HG02943 (cell line): ENCODE data around the gene PHYH.
"Not testable (repeated sequence)": the region's sequence is repeated elsewhere in the genome, so short reads cannot be mapped to it uniquely, and the experiment has no call there.

Experiments used
- ATAC-seq: cut with Tn5 transposase; IDR thresholded peaks from one replicate; pipeline ENCODE4 v1.9.1; 2021; ENCODE audit warnings: mild to moderate bottlenecking, low read depth, moderate library complexity; ENCODE audit not compliant: unreplicated experiment

The PHYH gene

DNA sequence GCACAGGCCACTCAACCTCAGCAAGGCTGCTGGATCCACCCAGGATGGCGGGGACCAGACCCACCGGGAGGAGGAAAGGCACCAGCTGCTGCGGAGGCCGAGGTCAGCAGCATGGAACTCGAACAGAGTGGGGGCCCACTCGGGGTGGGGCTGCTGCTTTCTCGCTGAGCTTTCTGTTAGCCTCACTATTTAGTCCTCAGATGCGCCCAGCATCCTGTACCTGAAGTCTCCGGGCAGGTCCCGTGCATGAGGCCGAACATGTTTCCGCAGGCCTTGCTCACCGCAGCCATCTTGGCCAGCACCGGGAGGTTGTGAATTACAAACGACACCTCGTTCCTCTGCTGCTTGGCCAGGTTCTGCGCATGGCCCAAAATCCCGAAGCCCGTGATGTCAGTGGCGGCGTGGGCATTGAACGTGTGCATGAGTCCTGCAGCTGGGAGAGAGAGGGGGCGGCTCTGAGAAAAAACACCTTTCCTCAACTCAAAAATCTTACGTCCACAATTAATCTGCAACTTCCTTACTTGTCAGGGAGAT lies 22.8 kb upstream of the PHYH start:
- no peak for ATAC-seq

DNA sequence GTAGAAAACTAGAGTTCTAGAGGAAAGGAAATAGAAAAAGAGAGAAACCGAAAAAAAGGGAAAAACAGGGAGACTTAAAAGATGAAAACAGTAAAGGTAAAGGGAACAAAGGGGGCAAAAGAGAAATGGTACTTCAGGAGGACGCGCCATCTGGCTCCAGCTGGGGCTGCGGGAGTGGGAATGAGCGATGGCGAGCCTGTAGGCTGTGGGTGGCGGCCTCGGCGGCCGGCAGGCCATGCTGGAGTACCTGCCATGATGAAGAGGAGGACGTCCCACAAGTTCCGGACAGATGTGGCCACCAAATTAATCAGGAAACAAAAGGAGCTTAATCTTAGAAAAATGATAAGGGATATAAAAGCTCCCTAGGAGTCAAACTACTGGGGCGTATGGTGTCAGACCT lies 21.7 kb upstream of the PHYH start:
- ATAC-seq = no peak

DNA sequence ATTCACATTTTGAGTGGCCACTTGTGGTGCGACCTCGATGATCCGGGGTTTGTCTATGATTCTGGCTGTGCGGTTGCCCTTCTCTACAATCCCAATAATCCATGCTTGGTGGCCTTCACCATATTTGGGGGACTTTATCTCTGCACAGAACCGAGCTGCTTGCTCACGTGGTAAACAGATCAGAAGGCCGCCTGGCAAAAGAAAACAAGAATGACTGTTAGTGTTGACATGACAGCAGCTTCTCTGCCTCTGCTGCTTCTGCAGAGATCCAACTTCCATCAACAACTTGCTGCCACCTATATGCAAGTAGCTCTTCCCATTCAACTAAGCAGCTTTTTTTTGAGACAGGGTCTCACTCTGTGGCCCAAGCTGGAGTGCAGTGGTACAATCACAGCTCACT lies 19.3 kb upstream of the PHYH start:
- no peak for ATAC-seq

DNA sequence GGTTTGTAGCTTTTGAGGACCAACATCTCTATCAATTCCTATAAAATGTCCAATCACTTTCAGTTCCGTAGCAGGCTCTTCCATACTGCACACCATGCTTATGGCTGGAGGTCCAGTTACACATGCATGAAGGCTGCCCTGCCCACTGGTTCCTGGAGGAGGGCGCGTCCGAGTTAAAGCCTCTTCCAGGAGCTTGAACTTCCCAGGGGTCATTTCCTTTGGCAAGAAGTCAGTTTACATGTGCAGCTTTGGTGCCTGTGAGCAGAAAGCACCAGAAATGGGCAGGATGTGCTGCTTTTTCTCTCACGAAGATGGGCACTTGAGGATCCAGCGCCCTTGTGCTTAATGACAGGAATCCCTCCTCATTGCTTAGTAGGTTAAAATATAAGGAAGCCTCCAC lies 17.6 kb upstream of the PHYH start:
- ATAC-seq = no peak

DNA sequence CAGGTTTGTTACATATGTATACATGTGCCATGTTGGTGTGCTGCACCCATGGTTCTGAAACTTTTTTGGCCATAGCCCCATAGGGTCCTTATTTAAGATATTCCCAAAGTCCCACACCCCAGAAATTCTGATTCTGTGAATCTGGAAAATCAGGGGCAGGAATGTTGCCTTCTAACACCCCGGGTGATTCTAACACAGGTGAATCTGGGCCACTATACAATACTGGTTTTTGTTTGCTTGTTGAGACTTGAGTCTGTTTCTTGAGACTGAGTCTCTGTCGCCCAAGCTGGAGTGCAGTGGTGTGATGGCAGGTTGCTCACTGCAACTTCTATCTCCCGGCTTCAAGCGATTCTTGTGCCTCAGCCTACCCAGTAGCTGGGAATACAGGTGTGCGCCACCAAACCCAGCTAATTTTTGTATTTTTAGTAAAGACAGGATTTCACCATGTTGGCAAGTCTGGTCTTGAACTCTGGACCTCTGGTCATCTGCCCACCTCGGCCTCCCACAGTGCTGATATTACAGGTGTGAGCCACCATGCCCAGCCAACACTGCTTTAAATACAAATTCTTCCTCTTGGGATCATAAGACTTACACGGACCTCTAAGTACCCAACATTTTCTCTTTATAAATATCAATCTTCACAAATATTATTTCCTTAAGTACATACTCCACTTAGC lies 16.9 kb upstream of the PHYH start:
- ATAC-seq = no peak

DNA sequence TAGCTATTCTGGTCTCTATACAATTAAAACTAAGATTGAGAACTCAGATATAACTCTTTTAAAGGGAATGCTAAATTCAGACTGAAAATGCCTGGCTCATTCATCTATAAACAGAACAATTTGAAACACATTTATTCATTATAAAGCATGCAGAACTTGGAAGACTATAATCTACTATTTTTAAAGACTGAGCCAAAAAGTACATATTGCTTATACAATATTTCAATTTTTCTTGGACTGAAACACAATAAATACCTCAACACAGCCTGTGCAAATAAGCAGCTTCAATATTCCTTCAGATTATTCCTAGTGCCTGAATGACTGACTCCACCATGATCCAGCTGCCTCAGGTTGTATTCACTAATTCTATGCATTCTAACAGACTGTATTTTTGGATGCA lies 15.5 kb upstream of the PHYH start:
- no peak for ATAC-seq

DNA sequence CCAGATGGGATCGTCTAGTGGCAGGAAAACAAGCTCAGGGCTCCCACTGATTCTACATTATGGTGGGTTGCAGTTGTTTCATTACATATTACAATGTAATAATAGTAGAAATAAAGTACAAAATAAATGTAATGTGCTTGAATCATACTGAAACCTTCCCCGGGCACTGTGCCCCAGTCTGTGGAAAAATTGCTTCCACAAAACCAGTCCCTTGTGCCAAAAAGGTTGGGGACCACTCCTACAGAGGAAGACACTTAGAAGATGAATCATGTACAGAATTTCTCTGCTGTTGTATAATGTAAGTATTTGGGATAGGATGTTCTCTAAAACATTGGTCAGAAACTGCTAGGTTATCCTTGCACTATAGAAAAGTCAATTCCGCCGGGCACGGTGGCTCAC lies 11.3 kb upstream of the PHYH start:
- ATAC-seq = no peak

DNA sequence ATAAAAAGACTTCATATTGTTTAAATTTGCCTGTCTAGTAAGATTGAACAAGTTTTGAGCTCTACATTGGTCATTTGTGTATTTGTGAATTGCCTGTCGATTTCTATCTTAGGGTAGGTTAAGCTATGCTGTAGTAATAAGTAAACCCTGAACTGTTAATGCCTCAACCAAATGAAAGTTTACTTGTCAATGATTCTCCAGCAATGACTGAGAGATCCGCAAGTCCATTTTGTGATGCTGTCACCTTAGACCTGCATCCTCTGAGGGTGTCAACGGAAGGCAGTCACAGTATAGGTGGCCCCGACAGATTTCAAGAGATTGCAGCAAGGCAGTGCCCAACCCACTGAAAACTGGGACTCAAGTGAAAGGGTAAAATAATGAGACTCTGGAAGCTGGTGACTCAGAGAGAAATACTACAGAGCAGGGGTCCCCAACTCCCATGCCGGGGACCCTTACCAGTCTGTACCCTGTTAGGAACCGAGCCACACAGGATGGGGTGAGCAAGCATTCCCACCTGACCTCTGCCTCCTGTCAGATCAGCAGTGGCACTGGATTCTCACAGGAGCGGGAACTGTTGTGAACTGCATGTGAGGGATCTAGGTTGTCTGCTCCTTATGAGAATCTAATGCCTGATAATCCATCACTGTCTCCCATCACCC lies 10.8 kb upstream of the PHYH start:
- ATAC-seq = no peak

DNA sequence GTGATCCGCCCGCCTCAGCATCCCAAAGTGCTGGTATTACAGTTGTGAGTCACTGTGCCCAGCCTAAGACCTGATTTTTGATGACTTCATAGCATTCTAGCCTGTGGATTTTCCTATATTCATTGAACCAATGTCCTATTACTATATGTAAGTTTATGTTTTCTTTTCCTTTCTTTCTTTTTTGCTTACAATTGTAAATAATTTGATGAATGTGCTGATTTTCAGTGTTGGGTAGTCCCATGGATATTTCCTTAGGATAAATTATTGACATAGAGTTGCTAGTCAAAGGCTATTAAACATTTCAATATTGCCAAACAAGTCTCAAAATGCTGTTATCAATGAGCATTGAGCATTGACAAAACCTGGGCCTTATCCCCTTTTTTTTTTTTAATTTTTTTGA lies 9.9 kb upstream of the PHYH start:
- ATAC-seq = no peak

DNA sequence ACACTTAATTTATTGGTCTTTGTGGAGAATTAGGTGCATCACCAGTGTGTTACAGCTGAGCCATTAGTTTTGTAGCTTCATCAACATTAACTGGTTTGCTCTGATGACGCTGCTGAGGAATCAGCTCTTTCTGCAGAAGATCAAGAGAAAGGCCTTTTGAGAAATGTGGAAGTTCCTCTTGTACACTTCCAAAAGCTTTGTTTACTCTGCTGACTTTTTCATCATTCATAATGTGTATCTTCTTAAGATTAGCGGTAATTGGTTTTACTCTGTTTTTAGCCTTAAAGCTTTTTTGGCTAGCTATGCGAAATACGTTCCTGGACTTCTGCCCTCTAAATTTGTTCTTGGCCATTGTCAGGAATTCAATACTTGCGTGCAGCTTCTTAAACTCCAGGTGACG lies 8.2 kb upstream of the PHYH start:
- ATAC-seq = no peak

DNA sequence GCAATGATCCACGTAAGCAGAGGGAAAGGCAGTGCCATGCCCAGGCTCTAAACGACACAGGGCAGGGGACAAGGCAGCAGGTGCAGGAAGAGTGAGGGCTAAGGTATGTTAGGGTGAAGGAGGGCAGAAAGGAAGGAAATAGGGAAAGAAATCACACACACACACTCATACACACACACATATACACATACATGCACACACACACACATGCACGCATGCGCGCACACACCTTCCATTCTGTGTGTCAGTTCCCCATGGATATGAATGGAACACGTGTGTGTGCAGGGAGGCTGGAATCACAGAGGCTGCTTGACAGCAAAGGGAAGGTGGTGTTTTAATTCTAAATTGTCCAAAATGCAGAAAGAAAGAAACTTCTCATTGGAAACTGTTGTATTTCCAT lies 6.2 kb upstream of the PHYH start:
- no peak for ATAC-seq

DNA sequence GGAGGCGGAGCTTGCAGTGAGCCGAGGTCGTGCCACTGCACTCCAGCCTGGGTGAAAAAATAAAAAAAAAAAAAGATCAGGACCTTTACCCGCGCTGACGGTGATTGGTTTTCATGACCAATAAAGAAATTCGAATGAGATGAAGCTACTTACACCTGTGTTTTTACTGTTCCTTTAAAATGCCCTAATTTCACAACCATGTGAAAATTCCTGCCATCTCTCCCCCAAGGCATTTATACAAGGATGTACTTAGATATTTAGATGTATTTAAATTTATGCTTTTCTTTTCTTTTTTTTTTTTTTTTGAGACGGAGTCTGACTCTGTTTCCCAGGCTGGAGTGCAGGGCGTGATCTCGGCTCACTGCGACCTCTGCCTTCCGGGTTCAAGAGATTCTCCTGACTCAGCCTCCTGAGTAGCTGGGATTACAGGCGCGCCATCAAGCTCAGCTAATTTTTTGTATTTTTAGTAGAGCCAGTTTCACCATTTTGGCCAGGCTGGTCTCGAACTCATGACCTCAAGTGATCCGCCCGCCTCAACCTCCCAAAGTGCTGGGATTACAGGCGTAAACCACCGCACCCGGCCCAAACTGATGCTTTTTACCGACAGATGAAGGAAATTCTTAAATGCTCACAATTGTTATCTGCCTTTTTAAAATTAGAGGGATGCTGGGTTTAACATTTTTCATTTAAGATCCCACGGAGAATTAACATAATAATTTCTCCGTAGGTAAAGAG lies 3.1 kb upstream of the PHYH start:
- ATAC-seq = no peak

DNA sequence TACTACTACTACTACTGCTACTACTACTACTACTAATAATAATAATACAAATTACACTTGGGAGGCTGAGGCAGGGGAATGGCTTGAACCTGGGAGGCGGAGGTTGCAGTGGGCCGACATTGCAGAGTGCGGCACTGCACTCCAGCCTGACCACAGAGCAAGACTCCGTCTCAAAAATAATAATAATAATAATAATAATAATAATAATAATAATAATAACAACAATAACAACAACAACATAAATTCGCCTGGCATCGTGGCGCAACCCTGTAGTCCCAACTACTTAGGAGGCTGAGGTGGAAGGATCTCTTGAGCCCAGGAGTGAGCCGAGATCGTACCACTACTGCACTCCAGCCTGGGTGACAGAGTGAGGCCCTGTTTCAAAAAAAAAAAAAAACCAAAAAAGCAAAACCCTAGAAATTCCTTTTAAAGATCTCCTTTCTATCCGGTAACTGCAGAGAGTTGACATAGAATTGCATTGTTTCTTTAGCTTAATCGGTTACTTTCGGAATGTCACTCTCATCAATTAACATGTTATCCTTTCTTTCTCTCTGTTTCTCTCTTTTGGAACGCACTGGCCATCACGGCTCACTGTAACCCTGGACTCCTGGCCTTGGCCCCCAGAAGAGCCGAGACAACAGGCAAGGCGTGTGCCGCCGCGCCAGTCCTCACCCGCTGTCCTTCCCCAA lies 972 bp downstream of the PHYH start:
- ATAC-seq = no peak

DNA sequence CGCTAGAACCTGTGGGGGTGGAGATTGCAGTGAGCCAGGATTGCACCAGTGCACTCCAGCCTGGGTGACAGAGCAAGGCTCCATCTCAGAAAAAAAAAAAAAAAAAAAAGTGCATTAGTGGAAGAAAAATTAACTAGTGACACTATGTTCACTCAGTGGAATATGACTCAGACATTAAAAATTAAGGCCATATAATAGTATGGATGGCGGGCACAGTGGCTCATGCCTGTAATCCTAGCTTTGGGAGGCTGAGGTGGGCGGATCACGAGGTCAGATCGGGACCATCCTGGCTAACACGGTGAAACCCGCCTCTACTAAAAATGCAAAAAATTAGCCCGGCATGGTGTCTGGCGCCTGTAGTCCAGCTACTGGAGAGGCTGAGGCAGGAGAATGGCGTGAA lies 3.4 kb downstream of the PHYH start:
- no peak for ATAC-seq

DNA sequence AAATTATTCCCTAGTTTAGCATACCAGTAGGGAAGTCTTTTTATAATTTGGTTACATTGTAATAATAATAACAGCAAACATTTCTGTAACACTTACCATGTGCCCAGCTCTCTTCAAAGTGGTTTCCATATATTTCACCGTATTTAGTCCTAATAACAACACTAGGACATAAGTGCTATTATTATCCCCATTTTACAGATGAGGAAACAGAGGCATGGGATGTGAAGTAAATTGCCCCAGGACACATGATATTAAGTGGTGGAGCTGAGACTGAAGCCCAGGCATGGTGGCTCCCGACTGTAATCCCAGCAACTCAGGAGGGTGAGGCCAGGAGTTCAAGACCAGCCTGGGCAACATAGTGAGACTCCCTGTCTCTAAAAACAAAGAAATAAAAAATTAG lies 5.1 kb downstream of the PHYH start:
- no peak for ATAC-seq

DNA sequence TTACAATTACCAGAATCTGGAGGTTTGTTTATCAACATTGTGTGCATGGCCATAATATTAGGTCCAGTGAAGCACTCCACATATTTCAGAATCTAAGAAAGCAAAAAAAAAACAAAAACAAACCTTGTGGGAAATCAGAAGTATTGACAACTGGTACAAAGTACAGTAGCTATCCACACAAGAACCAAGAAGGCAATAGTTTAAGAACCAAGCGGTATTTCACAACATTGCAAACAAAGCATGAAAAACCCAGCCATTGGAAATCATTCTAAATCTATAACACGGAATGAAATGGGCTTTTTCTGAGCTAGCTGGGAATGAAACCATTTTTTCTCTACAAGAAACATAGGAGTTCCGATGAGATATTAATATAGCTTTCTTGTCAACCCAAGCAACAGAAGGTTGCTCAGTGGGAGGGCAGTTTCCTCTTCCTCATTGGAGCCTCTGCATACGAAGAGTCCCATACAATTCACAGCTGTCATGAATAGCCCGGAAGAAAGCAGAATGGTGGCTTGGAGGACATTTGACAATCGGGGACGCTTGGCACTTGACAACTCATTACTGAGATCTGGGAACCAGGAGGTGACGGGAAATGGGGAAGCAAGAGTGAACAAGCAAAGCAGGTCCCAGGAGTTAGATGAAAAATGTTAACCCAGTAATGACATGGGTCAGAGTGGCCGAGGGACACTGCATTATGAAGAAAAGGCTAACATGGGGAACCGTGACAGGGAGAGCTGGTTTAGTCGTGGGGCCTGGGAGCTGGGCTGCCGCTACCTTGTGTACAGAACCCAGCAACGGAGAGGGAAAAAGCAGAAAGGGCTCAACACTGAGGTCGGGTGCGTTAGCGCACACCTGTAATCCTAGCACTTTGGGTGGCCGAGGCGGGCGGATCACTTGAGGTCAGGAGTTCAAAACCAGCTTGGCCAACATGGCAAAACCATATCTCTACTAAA lies 7.8 kb downstream of the PHYH start:
- ATAC-seq = no peak

DNA sequence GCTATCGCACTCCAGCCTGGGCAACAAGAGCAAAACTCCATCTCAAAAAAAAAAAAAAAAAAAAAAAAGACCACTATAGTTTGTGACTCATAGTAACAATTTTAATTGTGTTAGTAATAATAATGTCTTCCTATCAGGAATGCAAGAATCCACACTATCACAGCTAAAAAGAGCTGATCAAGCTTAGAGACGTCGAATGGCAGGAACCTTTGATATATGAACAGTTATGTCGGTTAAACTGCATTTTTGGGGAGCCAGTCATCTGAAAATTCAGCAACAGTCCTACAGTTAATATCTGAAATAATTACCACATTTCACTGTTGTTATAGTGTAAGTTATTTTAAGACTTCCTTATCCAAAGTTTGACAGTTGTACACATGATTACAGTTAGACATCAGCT lies 8.8 kb downstream of the PHYH start:
- ATAC-seq = no peak

DNA sequence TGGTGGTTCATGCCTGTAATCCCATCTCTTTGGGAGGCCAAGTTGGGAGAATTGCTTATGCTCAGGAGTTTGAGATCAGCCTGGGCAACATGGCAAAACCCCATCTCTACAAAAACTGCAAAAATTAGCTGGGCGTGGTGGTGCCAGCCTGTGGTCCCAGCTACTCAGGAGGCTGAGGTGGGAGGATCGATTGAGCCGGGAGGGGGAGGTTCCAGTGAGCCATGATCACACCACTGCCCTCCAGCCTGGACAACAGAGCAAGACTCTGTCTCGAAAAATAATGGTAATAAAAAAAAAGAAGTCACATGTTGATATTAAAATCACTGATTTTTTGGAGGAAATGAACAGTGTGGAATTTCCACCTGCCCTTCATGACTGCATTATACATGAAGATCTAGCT lies 15.8 kb downstream of the PHYH start:
- ATAC-seq = no peak

DNA sequence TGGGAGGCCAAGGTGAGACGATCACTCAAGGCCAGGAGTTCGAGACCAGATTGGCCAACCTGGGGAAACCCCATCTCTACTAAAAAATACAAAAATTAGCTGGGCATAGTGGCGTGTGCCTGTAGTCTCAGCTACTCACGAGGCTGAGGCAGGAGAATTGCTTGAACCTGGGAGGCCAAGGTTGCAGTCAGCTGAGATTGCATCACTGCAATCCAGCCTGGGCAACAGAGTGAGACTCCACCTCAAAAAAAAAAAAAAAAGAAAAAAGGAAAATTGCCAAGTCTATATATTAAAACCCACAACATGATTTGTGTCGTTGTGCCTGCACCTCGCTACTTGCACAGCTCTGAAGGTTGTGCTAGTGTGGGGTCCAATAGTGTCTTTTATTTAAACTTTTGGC lies 17.5 kb downstream of the PHYH start:
- ATAC-seq = not testable (repeated sequence)

DNA sequence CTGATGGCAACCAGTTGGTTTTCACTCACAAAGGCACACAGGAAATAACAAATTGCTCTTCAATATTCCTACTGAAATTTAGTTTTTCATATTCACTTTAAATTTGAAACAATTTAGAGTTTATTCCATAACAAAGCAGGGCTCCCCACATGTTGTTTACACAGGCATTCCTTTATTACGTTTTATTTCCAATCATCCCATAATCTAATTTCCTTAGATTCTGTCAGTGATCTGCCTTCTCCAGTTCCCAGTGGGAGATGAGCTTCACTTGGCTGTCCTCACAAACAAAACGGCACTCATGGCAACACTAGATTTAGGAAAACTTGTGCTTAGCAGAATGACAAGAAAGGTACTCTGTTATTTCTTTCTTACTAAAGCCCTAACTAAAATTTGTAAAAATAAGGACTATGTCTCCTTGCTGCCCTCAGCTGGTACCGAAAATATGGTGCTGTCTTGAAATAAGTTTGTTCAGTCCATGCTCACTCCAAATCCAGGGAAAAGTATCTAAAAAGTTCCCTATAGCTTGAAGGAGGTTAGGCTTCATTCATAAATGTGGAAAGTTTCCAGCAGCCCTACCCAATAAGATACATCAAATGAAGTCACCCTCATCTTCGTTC lies 23.0 kb downstream of the PHYH start:
- ATAC-seq = no peak
